Measurements from ENCODE around the gene FSTL3.
"Not testable (repeated sequence)": the region's sequence is repeated elsewhere in the genome, so short reads cannot be mapped to it uniquely, and the experiment has no call there.

FSTL3 gene

GRCh38 chr19:686589-687297 lies 10.6 kb downstream of the FSTL3 start:
- no peak for DNase-seq

GRCh38 chr19:687569-688166 lies 11.5 kb downstream of the FSTL3 start:
- no peak for DNase-seq

GRCh38 chr19:688214-688613 lies 12.0 kb downstream of the FSTL3 start:
- no peak for DNase-seq

- DNase-seq: no peak
Measured at GRCh38 chr19:688992-689391, 12.8 kb downstream of the FSTL3 start.

- DNase-seq: no peak
Measured at GRCh38 chr19:690203-690602, 14.0 kb downstream of the FSTL3 start.

GRCh38 chr19:694481-695351 lies 18.5 kb downstream of the FSTL3 start:
- DNase-seq: no peak

GRCh38 chr19:695352-695949 lies 19.3 kb downstream of the FSTL3 start, which contains the start of gene PRSS57:
PRSS57 (minus strand) TSS chr19:695452; CDS start chr19:695430, 22 bp downstream.
- DNase-seq: no peak

GRCh38 chr19:698529-698928 lies 22.3 kb downstream of the FSTL3 start:
- not testable (repeated sequence) for DNase-seq

GRCh38 chr19:699885-700284 lies 23.7 kb downstream of the FSTL3 start:
- not testable (repeated sequence) for DNase-seq

GRCh38 chr19:702847-703246 lies 26.7 kb downstream of the FSTL3 start:
- DNase-seq: not testable (repeated sequence)

GRCh38 chr19:703329-703650 lies 27.1 kb downstream of the FSTL3 start:
- DNase-seq: no peak

GRCh38 chr19:703651-704446 lies 27.7 kb downstream of the FSTL3 start:
- DNase-seq: no peak

- DNase-seq: no peak
Measured at GRCh38 chr19:704447-704741, 28.2 kb downstream of the FSTL3 start.

GRCh38 chr19:708154-709143 lies 32.3 kb downstream of the FSTL3 start, which contains the start of gene PALM:
PALM (plus strand) TSS chr19:708935; CDS start chr19:709147, 212 bp downstream.
- no peak for DNase-seq

- DNase-seq: no peak
Measured at GRCh38 chr19:709196-709964, 33.2 kb downstream of the FSTL3 start.

GRCh38 chr19:709965-710571 lies 33.9 kb downstream of the FSTL3 start:
- DNase-seq: no peak

GRCh38 chr19:710767-711166 lies 34.6 kb downstream of the FSTL3 start:
- no peak for DNase-seq

- DNase-seq: no peak
Measured at GRCh38 chr19:711254-711653, 35.1 kb downstream of the FSTL3 start.

GRCh38 chr19:715347-715746 lies 39.2 kb downstream of the FSTL3 start:
- no peak for DNase-seq

Data from NCI-H2081 treated with DMSO at 0.1 percent for 48 hours (cell line).